ENCODE results near the gene SNAPC4. TPM values are rescaled to one million over a fixed set of nuclear protein-coding genes. Genes with fewer than 3 reads are reported as not detected.

Gene SNAPC4
- total and polyA plus RNA-seq, 9 of the 15 experiments (the other 6 are each of a cell fraction or from before 2014, with no cell fraction given): 0.21 to 21.8 (median 8.8) TPM

DNA sequence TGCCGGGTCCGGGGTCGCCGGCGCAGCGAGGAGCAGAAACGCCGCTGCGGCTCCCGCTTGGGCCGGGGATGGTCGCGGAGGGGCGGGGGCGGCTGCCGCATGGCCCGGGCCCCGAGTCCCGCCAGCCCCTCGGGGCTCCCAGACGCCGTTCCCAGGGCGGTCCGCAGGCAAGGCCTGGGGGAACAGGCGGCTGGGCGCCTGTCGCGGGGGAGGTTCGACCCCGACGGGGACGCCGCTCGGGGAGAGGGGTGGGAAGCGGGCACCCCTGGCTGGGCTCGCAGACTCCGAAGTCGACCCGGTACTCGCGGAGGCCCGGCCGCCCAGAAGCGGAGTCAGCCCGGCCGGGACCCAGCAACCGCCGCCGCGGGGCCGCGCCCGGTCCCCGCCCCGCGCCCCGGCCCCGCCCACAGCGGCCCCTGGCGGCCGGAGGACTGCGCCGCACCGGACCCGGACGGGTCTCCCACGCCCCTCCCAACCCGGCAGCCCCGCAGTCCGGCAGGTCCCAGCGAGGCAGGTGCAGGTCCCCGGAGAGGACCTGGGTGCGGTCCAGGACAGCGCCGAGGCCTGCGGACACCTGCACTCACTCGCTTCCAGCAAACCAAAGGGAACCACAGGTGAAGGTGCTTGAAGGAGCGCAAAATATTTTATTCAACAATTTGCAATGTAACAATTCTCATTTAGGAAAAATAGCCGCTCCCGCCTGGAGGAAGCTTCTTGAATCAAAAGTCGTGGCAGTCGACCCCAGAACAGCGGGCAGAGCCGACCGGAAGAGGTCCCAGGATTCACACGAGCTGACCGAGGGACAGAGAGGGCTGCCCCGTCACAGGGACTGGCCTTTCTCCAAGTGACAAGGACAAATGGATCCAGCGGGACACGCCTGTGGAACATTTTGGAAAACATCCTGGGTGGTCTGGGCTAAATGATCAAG is 39.8 kb upstream of the SNAPC4 start, which contains the start of gene INPP5E (continued):
- TF ChIP-seq ZNF197 (CRISPR knock-in tag; IDR thresholded peaks at IDR 0.05; ENCODE audit: low read depth): no peak
- TF ChIP-seq ZNF23 (CRISPR knock-in tag; IDR thresholded peaks at IDR 0.05): no peak
- no peak for TF ChIP-seq RBM14 (IDR thresholded peaks at IDR 0.05; ENCODE audit: borderline replicate concordance, insufficient read depth, low read depth, low read length)
- TF ChIP-seq ZNF717 (CRISPR knock-in tag; IDR thresholded peaks at IDR 0.05): no peak
- no peak for TF ChIP-seq KDM4B (IDR thresholded peaks at IDR 0.05; ENCODE audit: borderline replicate concordance in 2 of 2, low read depth in 1 of 2)
- no peak for TF ChIP-seq ZNF324 (CRISPR knock-in tag; IDR thresholded peaks at IDR 0.05)
- TF ChIP-seq CCNT2 (IDR thresholded peaks at IDR 0.05; ENCODE audit: borderline replicate concordance, extremely low read depth, insufficient read length, low read depth, low read length): peak; percentile 92
- TF ChIP-seq SMARCC2 (IDR thresholded peaks at IDR 0.05; ENCODE audit: low read depth): no peak
- peak; percentile 58; the same call in 1 of the 2 replicates for TF ChIP-seq GATAD2B (IDR thresholded peaks at IDR 0.05; ENCODE audit: borderline replicate concordance)
- TF ChIP-seq TAF15 (IDR thresholded peaks at IDR 0.05; ENCODE audit: low read depth, low read length): no peak
- no peak for TF ChIP-seq HMG20A (CRISPR knock-in tag; conservative IDR thresholded peaks at IDR 0.05)
- 0 out of 4 replicates have a peak, but pooled peaks have one; percentile 7 to 52 for TF ChIP-seq MAZ (CRISPR knock-in tag; conservative IDR thresholded peaks at IDR 0.05 in 1 of 2, IDR thresholded peaks at IDR 0.05 in 1 of 2)
- TF ChIP-seq, protein P1, sequence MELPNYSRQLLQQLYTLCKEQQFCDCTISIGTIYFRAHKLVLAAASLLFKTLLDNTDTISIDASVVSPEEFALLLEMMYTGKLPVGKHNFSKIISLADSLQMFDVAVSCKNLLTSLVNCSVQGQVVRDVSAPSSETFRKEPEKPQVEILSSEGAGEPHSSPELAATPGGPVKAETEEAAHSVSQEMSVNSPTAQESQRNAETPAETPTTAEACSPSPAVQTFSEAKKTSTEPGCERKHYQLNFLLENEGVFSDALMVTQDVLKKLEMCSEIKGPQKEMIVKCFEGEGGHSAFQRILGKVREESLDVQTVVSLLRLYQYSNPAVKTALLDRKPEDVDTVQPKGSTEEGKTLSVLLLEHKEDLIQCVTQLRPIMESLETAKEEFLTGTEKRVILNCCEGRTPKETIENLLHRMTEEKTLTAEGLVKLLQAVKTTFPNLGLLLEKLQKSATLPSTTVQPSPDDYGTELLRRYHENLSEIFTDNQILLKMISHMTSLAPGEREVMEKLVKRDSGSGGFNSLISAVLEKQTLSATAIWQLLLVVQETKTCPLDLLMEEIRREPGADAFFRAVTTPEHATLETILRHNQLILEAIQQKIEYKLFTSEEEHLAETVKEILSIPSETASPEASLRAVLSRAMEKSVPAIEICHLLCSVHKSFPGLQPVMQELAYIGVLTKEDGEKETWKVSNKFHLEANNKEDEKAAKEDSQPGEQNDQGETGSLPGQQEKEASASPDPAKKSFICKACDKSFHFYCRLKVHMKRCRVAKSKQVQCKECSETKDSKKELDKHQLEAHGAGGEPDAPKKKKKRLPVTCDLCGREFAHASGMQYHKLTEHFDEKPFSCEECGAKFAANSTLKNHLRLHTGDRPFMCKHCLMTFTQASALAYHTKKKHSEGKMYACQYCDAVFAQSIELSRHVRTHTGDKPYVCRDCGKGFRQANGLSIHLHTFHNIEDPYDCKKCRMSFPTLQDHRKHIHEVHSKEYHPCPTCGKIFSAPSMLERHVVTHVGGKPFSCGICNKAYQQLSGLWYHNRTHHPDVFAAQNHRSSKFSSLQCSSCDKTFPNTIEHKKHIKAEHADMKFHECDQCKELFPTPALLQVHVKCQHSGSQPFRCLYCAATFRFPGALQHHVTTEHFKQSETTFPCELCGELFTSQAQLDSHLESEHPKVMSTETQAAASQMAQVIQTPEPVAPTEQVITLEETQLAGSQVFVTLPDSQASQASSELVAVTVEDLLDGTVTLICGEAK (IDR thresholded peaks at IDR 0.05): no peak
- TF ChIP-seq, protein P1 (CRISPR knock-in tag; IDR thresholded peaks at IDR 0.05): no peak
- TF ChIP-seq NFYB (IDR thresholded peaks at IDR 0.05; ENCODE audit: extremely low read depth, insufficient read length): no peak
- TF ChIP-seq, protein P2, sequence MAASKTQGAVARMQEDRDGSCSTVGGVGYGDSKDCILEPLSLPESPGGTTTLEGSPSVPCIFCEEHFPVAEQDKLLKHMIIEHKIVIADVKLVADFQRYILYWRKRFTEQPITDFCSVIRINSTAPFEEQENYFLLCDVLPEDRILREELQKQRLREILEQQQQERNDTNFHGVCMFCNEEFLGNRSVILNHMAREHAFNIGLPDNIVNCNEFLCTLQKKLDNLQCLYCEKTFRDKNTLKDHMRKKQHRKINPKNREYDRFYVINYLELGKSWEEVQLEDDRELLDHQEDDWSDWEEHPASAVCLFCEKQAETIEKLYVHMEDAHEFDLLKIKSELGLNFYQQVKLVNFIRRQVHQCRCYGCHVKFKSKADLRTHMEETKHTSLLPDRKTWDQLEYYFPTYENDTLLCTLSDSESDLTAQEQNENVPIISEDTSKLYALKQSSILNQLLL (CRISPR knock-in tag; IDR thresholded peaks at IDR 0.05; ENCODE audit: borderline replicate concordance): no peak
- peak; percentile 38 for TF ChIP-seq PHF20 (IDR thresholded peaks at IDR 0.05; ENCODE audit: partially characterized antibody)
